PC-3 (cell line): Measurements from ENCODE around the gene ASTN2. TPM values are rescaled to one million over a fixed set of nuclear protein-coding genes. Genes with fewer than 3 reads are reported as not detected.

ENCODE experiments used
- ATAC-seq: fragments of 200-7000 bp; cut with Tn5 transposase; 2 replicates; pipeline ENCODE4 v1.9.1; 2020; ENCODE audit warnings: mild to moderate bottlenecking, moderate library complexity
- BruUV-seq: library from RNA; stranded (reverse); fragments of 400-500 nt; replicated peaks from 2 replicates; lab custom pipeline; 2021; lab: Mats Ljungman, UMichigan
- CTCF ChIA-PET: fragments of 300-600 bp; sonication (Branson Sonifier 250); formaldehyde crosslinking; loops from one replicate; lab custom pipeline; 2022; ENCODE audit warnings: antibody characterized with exemption; lab: Charles Lee
- POLR2A ChIA-PET: fragments of 300-600 bp; sonication (Branson Sonifier 250); formaldehyde crosslinking; loops from one replicate; lab custom pipeline; 2022; ENCODE audit warnings: antibody characterized with exemption; ENCODE audit not compliant: unreplicated experiment; lab: Charles Lee
- DNase-seq: peaks from one replicate; pipeline ENCODE4 v3.0.0-alpha.2; 2015
- H2AFZ ChIP-seq: fragments of 300-600 bp; sonication (generic); 2 replicates; pipeline ENCODE4 v1.6.0; 2016; ENCODE audit warnings: antibody characterized with exemption, low read length
- H3F3A ChIP-seq: fragments of 300-600 bp; sonication (generic); one replicate; pipeline ENCODE4 v1.6.0; 2017; ENCODE audit warnings: antibody characterized with exemption, low read length, control low read depth, mild to moderate bottlenecking; ENCODE audit not compliant: unreplicated experiment
- H3K27ac ChIP-seq: fragments of 300-600 bp; sonication (generic); 2 replicates; pipeline ENCODE4 v1.5.1; 2016; ENCODE audit warnings: mild to moderate bottlenecking, low read length
- H3K27me3 ChIP-seq: fragments of 300-600 bp; sonication (generic); 2 replicates; pipeline ENCODE4 v1.6.1; 2016; ENCODE audit warnings: low read length, mixed read lengths
- H3K36me3 ChIP-seq: fragments of 300-600 bp; sonication (generic); 2 replicates; pipeline ENCODE4 v1.6.1; 2016; ENCODE audit warnings: low read depth, mixed run types, low read length, mixed read lengths
- H3K4me1 ChIP-seq: fragments of 300-600 bp; sonication (generic); 2 replicates; pipeline ENCODE4 v1.5.1; 2016; ENCODE audit warnings: low read length; ENCODE audit not compliant: insufficient read depth
- H3K4me2 ChIP-seq: fragments of 300-600 bp; sonication (generic); 2 replicates; pipeline ENCODE4 v1.6.0; 2016; ENCODE audit warnings: low read length
- H3K4me3 ChIP-seq: fragments of 300-600 bp; sonication (generic); 2 replicates; pipeline ENCODE4 v1.5.1; 2016; ENCODE audit warnings: mild to moderate bottlenecking, low read length, mixed read lengths
- H3K79me2 ChIP-seq: fragments of 300-600 bp; sonication (generic); 2 replicates; pipeline ENCODE4 v1.6.1; 2017; ENCODE audit warnings: low read length, mixed read lengths
- H3K9ac ChIP-seq: fragments of 300-600 bp; sonication (generic); 2 replicates; pipeline ENCODE4 v1.6.0; 2016; ENCODE audit warnings: mild to moderate bottlenecking, low read length
- H3K9me2 ChIP-seq: fragments of 300-600 bp; sonication (generic); replicated peaks from 2 replicates; pipeline ENCODE4 v1.6.1; 2016; ENCODE audit warnings: mixed run types, low read length, mixed read lengths
- H3K9me3 ChIP-seq: fragments of 300-600 bp; sonication (generic); 2 replicates; pipeline ENCODE4 v1.6.1; 2016; ENCODE audit warnings: low read length, mixed read lengths
- H4K20me1 ChIP-seq: fragments of 300-600 bp; sonication (generic); 2 replicates; pipeline ENCODE4 v1.6.1; 2016; ENCODE audit warnings: low read length, mixed read lengths
- EZH2 ChIP-seq: fragments of 300-600 bp; sonication (generic); IDR thresholded peaks from one replicate; pipeline ENCODE4 v1.6.1; 2017; ENCODE audit warnings: antibody characterized with exemption, mild to moderate bottlenecking, low read length; ENCODE audit not compliant: unreplicated experiment
- EZH2phosphoT487 ChIP-seq: fragments of 300-600 bp; sonication (generic); IDR thresholded peaks from 2 replicates; pipeline ENCODE4 v1.6.1; 2018; ENCODE audit warnings: mild to moderate bottlenecking, antibody characterized with exemption, low read length, borderline replicate concordance
- intact Hi-C: fragments of 100-400 bp; cut with micrococcal nuclease; formaldehyde crosslinking; loops from 2 replicates; pipeline ENCODE4 v1.9.0; 2023
- total RNA-seq: library from RNA; depleted of rRNA; stranded (reverse); fragments of >200 nt; gene quantifications from 2 replicates; pipeline ENCODE4 v1.2.3, GENCODE V29; 2014
- TF ChIP-seq, protein P1 (sequence below): fragments of 300-600 bp; sonication (generic); conservative IDR thresholded peaks from 2 replicates; pipeline ENCODE4 v1.5.1; 2017; ENCODE audit warnings: antibody characterized with exemption, low read depth, mild to moderate bottlenecking, low read length

Gene ASTN2
- total RNA-seq, 1 experiment from 2014 or later: 3.5 TPM

DNA sequence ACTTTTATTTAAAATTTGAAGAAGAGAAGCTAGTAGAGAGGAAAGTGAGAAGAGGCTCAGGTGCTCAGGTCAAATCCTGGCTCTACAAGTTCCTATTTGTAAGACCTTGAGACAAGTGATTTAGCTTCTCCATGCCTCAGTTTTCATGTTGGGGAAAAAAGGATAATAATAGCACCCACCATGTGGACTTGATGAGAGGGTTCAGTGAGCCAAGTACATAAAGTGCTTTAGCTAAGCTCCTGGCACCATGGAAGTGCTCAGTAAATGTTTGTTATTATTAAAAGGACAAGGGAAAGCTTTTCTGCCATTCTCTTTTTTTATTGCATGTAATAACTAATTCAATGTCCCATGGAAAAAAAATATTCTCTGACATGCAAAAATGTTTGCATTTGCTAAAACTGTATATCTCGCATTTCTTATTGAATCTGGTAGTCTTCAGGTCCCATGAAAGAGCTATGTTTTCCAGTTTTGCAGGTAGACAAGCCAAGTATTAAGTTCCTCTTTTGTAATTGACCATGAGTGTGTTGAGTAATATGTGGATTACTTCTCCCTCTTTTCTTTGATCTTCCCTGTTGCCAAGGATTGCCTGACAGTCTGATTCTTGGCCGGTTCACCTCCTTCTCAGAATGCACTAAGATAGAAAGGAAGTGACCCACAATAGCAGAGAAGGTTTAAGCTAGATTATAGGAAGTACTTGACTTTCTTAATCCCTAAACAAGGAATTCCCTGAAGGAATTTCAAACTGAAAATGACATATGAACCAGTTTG, 773.4 kb downstream of the ASTN2 start:
- CTCF ChIA-PET: interaction anchor here (0.7 kb wide), 1 partner anchor 96 kb away, joined by 3 read pairs; no protein-coding TSS in a partner anchor
- no TSS peak for BruUV-seq
- Histone ChIP-seq H4K20me1 (no peaks in the 10 kb centered on the region), H3K79me2 (no peaks in the 10 kb centered on the region), H3K9me2 (no peaks in the 10 kb centered on the region), H3F3A (no peaks in the 10 kb centered on the region), H3K9ac (no peak overlapping the region), H3K4me2 (no peak overlapping the region), H3K27ac (no peak overlapping the region), H3K27me3 (no peaks in the 10 kb centered on the region), H3K36me3 (no peaks in the 10 kb centered on the region), H3K4me1 (no peaks in the 10 kb centered on the region), H2AFZ (no peak overlapping the region), H3K4me3 (no peak overlapping the region), H3K9me3 (no peaks in the 10 kb centered on the region)
- TF ChIP-seq EZH2 (no peak), EZH2phosphoT487 (no peak)
- TF ChIP-seq, protein P1, sequence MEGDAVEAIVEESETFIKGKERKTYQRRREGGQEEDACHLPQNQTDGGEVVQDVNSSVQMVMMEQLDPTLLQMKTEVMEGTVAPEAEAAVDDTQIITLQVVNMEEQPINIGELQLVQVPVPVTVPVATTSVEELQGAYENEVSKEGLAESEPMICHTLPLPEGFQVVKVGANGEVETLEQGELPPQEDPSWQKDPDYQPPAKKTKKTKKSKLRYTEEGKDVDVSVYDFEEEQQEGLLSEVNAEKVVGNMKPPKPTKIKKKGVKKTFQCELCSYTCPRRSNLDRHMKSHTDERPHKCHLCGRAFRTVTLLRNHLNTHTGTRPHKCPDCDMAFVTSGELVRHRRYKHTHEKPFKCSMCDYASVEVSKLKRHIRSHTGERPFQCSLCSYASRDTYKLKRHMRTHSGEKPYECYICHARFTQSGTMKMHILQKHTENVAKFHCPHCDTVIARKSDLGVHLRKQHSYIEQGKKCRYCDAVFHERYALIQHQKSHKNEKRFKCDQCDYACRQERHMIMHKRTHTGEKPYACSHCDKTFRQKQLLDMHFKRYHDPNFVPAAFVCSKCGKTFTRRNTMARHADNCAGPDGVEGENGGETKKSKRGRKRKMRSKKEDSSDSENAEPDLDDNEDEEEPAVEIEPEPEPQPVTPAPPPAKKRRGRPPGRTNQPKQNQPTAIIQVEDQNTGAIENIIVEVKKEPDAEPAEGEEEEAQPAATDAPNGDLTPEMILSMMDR: no peak
- POLR2A ChIA-PET: no interaction called here
- DNase-seq (no peak), ATAC-seq (no peak)
- intact Hi-C loops: no loop called here

DNA sequence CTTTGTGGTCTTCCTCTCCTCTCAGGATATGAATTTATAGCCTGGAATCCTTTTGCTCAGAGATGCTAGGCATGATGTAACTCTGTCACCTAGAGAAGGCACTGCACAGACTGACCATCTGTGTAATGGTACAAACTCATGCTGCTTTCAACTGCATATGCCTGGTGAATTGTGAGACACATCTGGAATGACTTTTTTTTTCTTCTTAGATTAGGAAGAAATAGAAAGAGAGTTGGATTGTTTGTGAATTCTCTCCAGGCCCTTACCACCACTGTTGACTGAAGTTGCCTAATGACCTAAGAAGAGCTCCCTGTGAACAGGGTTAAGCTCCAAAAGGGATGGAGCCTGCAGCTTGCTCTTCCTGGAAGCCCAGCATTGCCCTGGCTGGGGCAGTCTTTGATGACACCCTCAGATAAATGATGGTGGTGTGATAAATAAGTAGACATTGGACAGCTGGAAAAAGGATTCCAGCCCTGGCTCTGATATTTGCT, 775.6 kb downstream of the ASTN2 start:
- TF ChIP-seq EZH2: no peak
- TF ChIP-seq EZH2phosphoT487: no peak
- TF ChIP-seq, protein P1: no peak
- no peaks in the 10 kb centered on the region for H3F3A ChIP-seq
- no peak overlapping the region for H2AFZ ChIP-seq
- H3K79me2 ChIP-seq: no peaks in the 10 kb centered on the region
- no peaks in the 10 kb centered on the region for H4K20me1 ChIP-seq
- H3K9me3 ChIP-seq: no peaks in the 10 kb centered on the region
- no peak for ATAC-seq
- no peaks in the 10 kb centered on the region for H3K36me3 ChIP-seq
- H3K4me1 ChIP-seq: no peaks in the 10 kb centered on the region
- H3K27ac ChIP-seq: no peak overlapping the region
- no TSS peak for BruUV-seq
- intact Hi-C loops: no loop called here
- no peak for DNase-seq
- CTCF ChIA-PET: no interaction called here
- no peak overlapping the region for H3K9ac ChIP-seq
- POLR2A ChIA-PET: no interaction called here
- no peak overlapping the region for H3K4me2 ChIP-seq
- no peak overlapping the region for H3K4me3 ChIP-seq
- no peaks in the 10 kb centered on the region for H3K9me2 ChIP-seq
- H3K27me3 ChIP-seq: no peaks in the 10 kb centered on the region

DNA sequence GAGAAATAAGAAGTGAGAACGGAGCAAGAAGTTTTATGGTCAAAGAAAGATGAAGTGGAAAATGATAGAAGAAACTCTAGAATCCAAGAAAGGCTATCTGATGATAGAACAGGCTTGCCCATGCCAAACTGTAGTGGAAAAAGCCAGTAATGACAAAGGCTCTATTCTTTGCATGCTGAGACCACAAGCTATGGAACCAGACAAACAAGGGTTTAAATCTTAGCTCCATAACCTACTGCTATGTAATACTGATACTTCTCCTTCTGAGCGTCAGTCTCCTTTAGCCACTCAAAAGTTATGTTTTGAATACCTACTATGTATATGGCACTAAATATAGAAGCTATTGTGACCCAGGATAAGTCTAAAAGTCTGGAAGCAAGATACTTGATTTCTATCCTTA, 778.9 kb downstream of the ASTN2 start:
- Histone ChIP-seq H3K4me2 (no peak overlapping the region), H3K27ac (no peak overlapping the region), H3K27me3 (no peaks in the 10 kb centered on the region), H2AFZ (no peak overlapping the region), H4K20me1 (no peaks in the 10 kb centered on the region), H3F3A (no peaks in the 10 kb centered on the region), H3K79me2 (no peaks in the 10 kb centered on the region), H3K9me2 (no peaks in the 10 kb centered on the region), H3K9ac (no peak overlapping the region), H3K9me3 (no peaks in the 10 kb centered on the region), H3K4me3 (no peak overlapping the region), H3K4me1 (no peaks in the 10 kb centered on the region), H3K36me3 (no peaks in the 10 kb centered on the region)
- ChIA-PET POLR2A (no interaction called here), CTCF (no interaction called here)
- DNase-seq (no peak), ATAC-seq (no peak)
- intact Hi-C loops: no loop called here
- BruUV-seq: no TSS peak
- no peak for TF ChIP-seq EZH2phosphoT487
